ENCODE data around the gene OR2T4. TPM values are rescaled to one million over a fixed set of nuclear protein-coding genes. Genes with fewer than 3 reads are reported as not detected.
A peak's percentile ranks its signal among the peaks of the same experiment; 100 is the strongest.

OR2T4 gene
- total and polyA plus RNA-seq, 3 experiments from 2014 or later = not detected

DNA sequence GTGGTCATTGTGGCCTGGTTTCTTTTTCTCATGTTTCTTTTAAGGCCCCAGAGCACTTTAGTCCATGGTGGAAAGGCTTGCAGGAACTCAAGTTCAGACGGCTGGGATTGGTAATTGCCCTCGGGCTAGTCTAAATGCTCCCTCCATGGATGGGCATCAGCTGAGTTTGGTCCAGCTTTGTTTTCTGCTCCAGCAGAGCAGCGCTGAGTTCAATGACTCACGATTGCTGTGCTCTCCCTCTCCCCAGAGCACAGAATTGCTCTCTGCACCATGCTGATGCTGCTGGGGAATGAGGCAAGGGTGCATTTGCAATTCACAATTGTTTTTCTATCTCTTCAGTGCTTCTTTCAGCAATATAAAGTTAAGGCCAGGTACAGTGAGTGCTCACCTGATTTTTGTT is 12.3 kb downstream of the OR2T4 start:
- Histone ChIP-seq H3K4me3 (ENCODE audit: low read length) (no peak overlapping the region), H3K27me3 (ENCODE audit: insufficient read depth, low read length, poor library complexity, severe bottlenecking) (no peaks in the 10 kb centered on the region), H3K4me1 (ENCODE audit: insufficient read depth, low read length) (no peaks in the 10 kb centered on the region), H3K27ac (ENCODE audit: low read depth, low read length) (no peak overlapping the region), H3K9me3 (ENCODE audit: low read length) (no peaks in the 10 kb centered on the region), H3K36me3 (ENCODE audit: insufficient read depth, low read length) (no peaks in the 10 kb centered on the region)
- ChIA-PET POLR2A (no interaction called here), CTCF (no interaction called here)
- Mint-ChIP-seq H3K4me3 (no peak overlapping the region), H3K27me3 (peaks cover 0 to 2% of the 10 kb centered on the region in 2 donors), H3K36me3 (no peaks in the 10 kb centered on the region), H3K9me3 (peaks cover 0 to 2% (median 0%) of the 10 kb centered on the region in 5 donors), H3K27ac (no peak overlapping the region), H3K4me1 (peaks cover 0 to 6% (median 0%) of the 10 kb centered on the region in 3 donors)
- DNase-seq = no peak

GRCh38 chr1:248375446-248375845 is 14.0 kb downstream of the OR2T4 start, which contains the start of gene OR2T6:
TSS of gene OR2T6 (plus strand) at chr1:248375746. CDS start at chr1:248387609, 11,863 bp downstream.
- Mint-ChIP-seq H3K36me3 (no peaks in the 10 kb centered on the region), H3K27ac (no peak within 1 kb of the TSS), H3K4me1 (peaks cover 0 to 6% (median 0%) of the 10 kb centered on the region in 3 donors), H3K9me3 (peaks cover 0 to 2% (median 0%) of the 10 kb centered on the region in 5 donors), H3K4me3 (no peak within 1 kb of the TSS), H3K27me3 (peaks cover 0 to 2% of the 10 kb centered on the region in 2 donors)
- ChIA-PET POLR2A (no interaction called here), CTCF (no interaction called here)
- Histone ChIP-seq H3K27ac (ENCODE audit: low read depth, low read length) (no peak within 1 kb of the TSS), H3K4me1 (ENCODE audit: insufficient read depth, low read length) (no peaks in the 10 kb centered on the region), H3K36me3 (ENCODE audit: insufficient read depth, low read length) (no peaks in the 10 kb centered on the region), H3K9me3 (ENCODE audit: low read length) (no peaks in the 10 kb centered on the region), H3K27me3 (ENCODE audit: insufficient read depth, low read length, poor library complexity, severe bottlenecking) (no peaks in the 10 kb centered on the region), H3K4me3 (ENCODE audit: low read length) (no peak within 1 kb of the TSS)
- DNase-seq = no peak

DNA sequence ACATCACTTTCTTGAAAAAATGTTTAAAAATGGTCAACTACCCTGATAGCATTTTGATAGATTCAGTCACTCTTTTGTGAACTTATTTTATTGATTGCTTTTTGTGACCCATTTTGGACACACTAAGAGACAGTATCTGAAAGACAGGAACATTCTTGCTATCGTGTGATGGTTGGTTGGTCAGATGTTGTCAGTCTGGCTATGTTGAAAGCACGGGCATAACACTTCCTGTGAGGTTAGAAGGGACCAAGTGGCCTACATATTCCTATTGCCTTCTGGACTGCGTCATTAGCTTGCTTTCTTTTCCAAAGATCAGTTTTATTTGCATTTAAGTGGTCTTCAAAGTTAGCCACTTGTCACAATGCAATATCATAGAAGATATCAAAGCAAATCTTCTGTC is 15.5 kb downstream of the OR2T4 start:
- H3K36me3 Mint-ChIP-seq = no peaks in the 10 kb centered on the region
- H3K4me1 ChIP-seq (ENCODE audit: insufficient read depth, low read length) = no peaks in the 10 kb centered on the region
- H3K9me3 ChIP-seq (ENCODE audit: low read length) = no peaks in the 10 kb centered on the region
- POLR2A ChIA-PET = no interaction called here
- H3K27me3 Mint-ChIP-seq = peaks cover 0 to 2% of the 10 kb centered on the region in 2 donors
- H3K4me1 Mint-ChIP-seq = peaks cover 0 to 6% (median 0%) of the 10 kb centered on the region in 3 donors
- H3K27ac Mint-ChIP-seq = no peak overlapping the region
- CTCF ChIA-PET = no interaction called here
- H3K4me3 ChIP-seq (ENCODE audit: low read length) = no peak overlapping the region
- no peak for DNase-seq
- no peaks in the 10 kb centered on the region for H3K36me3 ChIP-seq (ENCODE audit: insufficient read depth, low read length)
- no peak overlapping the region for H3K4me3 Mint-ChIP-seq
- peaks cover 0 to 2% (median 0%) of the 10 kb centered on the region in 5 donors for H3K9me3 Mint-ChIP-seq
- no peaks in the 10 kb centered on the region for H3K27me3 ChIP-seq (ENCODE audit: insufficient read depth, low read length, poor library complexity, severe bottlenecking)
- H3K27ac ChIP-seq (ENCODE audit: low read depth, low read length) = no peak overlapping the region

DNA sequence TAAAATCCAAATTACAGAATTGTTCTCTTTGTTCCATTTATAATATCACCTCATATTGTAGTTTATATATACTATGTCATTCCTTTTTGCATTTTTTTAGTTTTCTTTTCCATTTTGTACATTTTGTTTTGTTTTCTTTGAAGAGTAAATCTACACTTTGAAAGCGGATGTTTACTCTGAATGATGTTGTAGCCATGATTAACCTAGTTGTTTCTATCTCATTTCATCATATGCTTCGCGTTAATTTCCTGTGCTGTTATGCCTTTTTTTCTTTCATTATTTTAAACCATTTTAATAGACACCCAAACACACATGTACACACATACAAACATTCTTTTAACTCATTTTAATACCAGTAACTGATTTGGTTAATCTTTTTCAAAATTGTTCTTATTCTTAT is 19.4 kb downstream of the OR2T4 start:
- ChIA-PET CTCF (no interaction called here), POLR2A (no interaction called here)
- Mint-ChIP-seq H3K27me3 (peaks cover 0 to 3% of the 10 kb centered on the region in 2 donors), H3K27ac (no peak overlapping the region), H3K4me1 (no peaks in the 10 kb centered on the region), H3K9me3 (peaks cover 0 to 2% (median 0%) of the 10 kb centered on the region in 5 donors), H3K4me3 (no peak overlapping the region), H3K36me3 (no peaks in the 10 kb centered on the region)
- no peaks in the 10 kb centered on the region for H3K36me3 ChIP-seq (ENCODE audit: insufficient read depth, low read length)
- no peak overlapping the region for H3K27ac ChIP-seq (ENCODE audit: low read depth, low read length)
- H3K4me3 ChIP-seq (ENCODE audit: low read length) = no peak overlapping the region
- no peak for DNase-seq
- H3K9me3 ChIP-seq (ENCODE audit: low read length) = no peaks in the 10 kb centered on the region
- H3K27me3 ChIP-seq (ENCODE audit: insufficient read depth, low read length, poor library complexity, severe bottlenecking) = no peaks in the 10 kb centered on the region
- no peaks in the 10 kb centered on the region for H3K4me1 ChIP-seq (ENCODE audit: insufficient read depth, low read length)

GRCh38 chr1:248388426-248388825 is 27.0 kb downstream of the OR2T4 start:
- peaks cover 0 to 4% (median 0%) of the 10 kb centered on the region in 5 donors for H3K9me3 Mint-ChIP-seq
- no peak overlapping the region for H3K4me3 Mint-ChIP-seq
- Histone ChIP-seq H3K4me3 (ENCODE audit: low read length) (no peak overlapping the region), H3K36me3 (ENCODE audit: insufficient read depth, low read length) (no peaks in the 10 kb centered on the region), H3K9me3 (ENCODE audit: low read length) (no peaks in the 10 kb centered on the region), H3K4me1 (ENCODE audit: insufficient read depth, low read length) (no peaks in the 10 kb centered on the region), H3K27ac (ENCODE audit: low read depth, low read length) (no peak overlapping the region), H3K27me3 (ENCODE audit: insufficient read depth, low read length, poor library complexity, severe bottlenecking) (no peaks in the 10 kb centered on the region)
- H3K36me3 Mint-ChIP-seq = no peaks in the 10 kb centered on the region
- no peak for DNase-seq
- no peak overlapping the region for H3K27ac Mint-ChIP-seq
- H3K27me3 Mint-ChIP-seq = peaks cover 3 to 14% of the 10 kb centered on the region in 2 donors
- no peaks in the 10 kb centered on the region for H3K4me1 Mint-ChIP-seq
- ChIA-PET CTCF (no interaction called here), POLR2A (no interaction called here)

- Mint-ChIP-seq H3K4me1 (no peaks in the 10 kb centered on the region), H3K27ac (no peak overlapping the region), H3K36me3 (no peaks in the 10 kb centered on the region), H3K9me3 (peaks cover 0 to 5% (median 4%) of the 10 kb centered on the region in 5 donors), H3K27me3 (peaks cover 3 to 4% of the 10 kb centered on the region in 2 donors), H3K4me3 (no peak overlapping the region)
- ChIA-PET CTCF (no interaction called here), POLR2A (no interaction called here)
- Histone ChIP-seq H3K4me3 (ENCODE audit: low read length) (no peak overlapping the region), H3K36me3 (ENCODE audit: insufficient read depth, low read length) (no peaks in the 10 kb centered on the region), H3K4me1 (ENCODE audit: insufficient read depth, low read length) (no peaks in the 10 kb centered on the region), H3K9me3 (ENCODE audit: low read length) (no peaks in the 10 kb centered on the region), H3K27ac (ENCODE audit: low read depth, low read length) (no peak overlapping the region), H3K27me3 (ENCODE audit: insufficient read depth, low read length, poor library complexity, severe bottlenecking) (no peaks in the 10 kb centered on the region)
- no peak for DNase-seq
Measured at GRCh38 chr1:248393050-248393449, 31.6 kb downstream of the OR2T4 start.

- CTCF ChIA-PET = no interaction called here
- POLR2A ChIA-PET = no interaction called here
- no peak within 1 kb of the TSS for H3K27ac Mint-ChIP-seq
Measured at GRCh38 chr1:248402748-248403147, 41.3 kb downstream of the OR2T4 start, which contains the start of gene OR2T1. TSS of gene OR2T1 (plus strand) at chr1:248403048. CDS start at chr1:248406148, 3,100 bp downstream.

GRCh38 chr1:248404024-248404423 is 42.6 kb downstream of the OR2T4 start:
- H3K4me1 ChIP-seq (ENCODE audit: insufficient read depth, low read length) = no peaks in the 10 kb centered on the region
- Mint-ChIP-seq H3K27me3 (peaks cover 0 to 1% of the 10 kb centered on the region in 2 donors), H3K36me3 (no peaks in the 10 kb centered on the region), H3K9me3 (peaks cover 0 to 3% (median 0%) of the 10 kb centered on the region in 5 donors), H3K27ac (no peak overlapping the region), H3K4me3 (no peak overlapping the region), H3K4me1 (no peaks in the 10 kb centered on the region)
- CTCF ChIA-PET = interaction anchor here (0.7 kb wide), 1 partner anchor 401 kb away, joined by 3 read pairs; no protein-coding TSS in a partner anchor
- POLR2A ChIA-PET = no interaction called here
- no peaks in the 10 kb centered on the region for H3K9me3 ChIP-seq (ENCODE audit: low read length)
- no peak overlapping the region for H3K27ac ChIP-seq (ENCODE audit: low read depth, low read length)
- peak in 1 of 5 donors; percentile 17 for DNase-seq
- no peaks in the 10 kb centered on the region for H3K27me3 ChIP-seq (ENCODE audit: insufficient read depth, low read length, poor library complexity, severe bottlenecking)
- no peaks in the 10 kb centered on the region for H3K36me3 ChIP-seq (ENCODE audit: insufficient read depth, low read length)
- H3K4me3 ChIP-seq (ENCODE audit: low read length) = no peak overlapping the region

More at GRCh38 chr1:248402748-248403147, 41.3 kb downstream of the OR2T4 start, which contains the start of gene OR2T1:
- Histone ChIP-seq H3K27ac (ENCODE audit: low read depth, low read length) (no peak within 1 kb of the TSS), H3K4me1 (ENCODE audit: insufficient read depth, low read length) (no peaks in the 10 kb centered on the region), H3K9me3 (ENCODE audit: low read length) (no peaks in the 10 kb centered on the region), H3K4me3 (ENCODE audit: low read length) (no peak within 1 kb of the TSS), H3K36me3 (ENCODE audit: insufficient read depth, low read length) (no peaks in the 10 kb centered on the region), H3K27me3 (ENCODE audit: insufficient read depth, low read length, poor library complexity, severe bottlenecking) (no peaks in the 10 kb centered on the region)
- peaks cover 0 to 3% (median 0%) of the 10 kb centered on the region in 5 donors for H3K9me3 Mint-ChIP-seq
- no peak within 1 kb of the TSS for H3K4me3 Mint-ChIP-seq
- DNase-seq = no peak
- no peaks in the 10 kb centered on the region for H3K36me3 Mint-ChIP-seq
- H3K27me3 Mint-ChIP-seq = peaks cover 0 to 1% of the 10 kb centered on the region in 2 donors
- no peaks in the 10 kb centered on the region for H3K4me1 Mint-ChIP-seq
